ENCODE measurements around the gene KHDC1.
A peak's percentile ranks its signal among the peaks of the same experiment; 100 is the strongest.

KHDC1 gene

GRCh38 chr6:73262671-73263569 lies at the start of gene KHDC1 (continued):
- TF ChIP-seq ZNF274 (IDR thresholded peaks at IDR 0.05; ENCODE audit: low read length) = no peak
- no peak for TF ChIP-seq ZNF274 (tag by site-specific recombination; IDR thresholded peaks at IDR 0.05; ENCODE audit: borderline replicate concordance)
- 0 out of 2 replicates have a peak, but pooled peaks have one; percentile 43 for TF ChIP-seq ZSCAN5A (tag by site-specific recombination; IDR thresholded peaks at IDR 0.05)
- TF ChIP-seq ZNF701 (tag by site-specific recombination; IDR thresholded peaks at IDR 0.05) = no peak
- no peak for TF ChIP-seq PRDM4 (tag by site-specific recombination; IDR thresholded peaks at IDR 0.05)
- no peak for TF ChIP-seq ZNF747 (tag by site-specific recombination; IDR thresholded peaks at IDR 0.05)
- no peak for TF ChIP-seq BCL6B (tag by site-specific recombination; IDR thresholded peaks at IDR 0.05)
- TF ChIP-seq ZNF18 (tag by site-specific recombination; IDR thresholded peaks at IDR 0.05) = no peak
- no peak for TF ChIP-seq ZEB2 (tag by site-specific recombination; IDR thresholded peaks at IDR 0.05)
- no peak for TF ChIP-seq PRDM1 (tag by site-specific recombination; IDR thresholded peaks at IDR 0.05)
- TF ChIP-seq ZNF660 (tag by site-specific recombination; IDR thresholded peaks at IDR 0.05) = peak; percentile 51
- no peak for TF ChIP-seq GLI2 (tag by site-specific recombination; IDR thresholded peaks at IDR 0.05; ENCODE audit: borderline replicate concordance, low read depth)
- TF ChIP-seq REST (tag by site-specific recombination; IDR thresholded peaks at IDR 0.05) = no peak
- no peak for TF ChIP-seq ZNF148 (tag by site-specific recombination; IDR thresholded peaks at IDR 0.05; ENCODE audit: borderline replicate concordance)
- TF ChIP-seq SETDB1 (IDR thresholded peaks at IDR 0.05; ENCODE audit: insufficient read length, low read length) = no peak
- peak; percentile 76 for TF ChIP-seq ZSCAN30 (tag by site-specific recombination; IDR thresholded peaks at IDR 0.05)
- no peak for TF ChIP-seq ZNF596 (tag by site-specific recombination; IDR thresholded peaks at IDR 0.05)
- no peak for TF ChIP-seq ZNF549 (tag by site-specific recombination; IDR thresholded peaks at IDR 0.05)
- no peak for TF ChIP-seq ZNF214 (tag by site-specific recombination; IDR thresholded peaks at IDR 0.05; ENCODE audit: borderline replicate concordance)
- TF ChIP-seq GLIS1 (tag by site-specific recombination; IDR thresholded peaks at IDR 0.05) = peak; percentile 13; the same call in 1 of the 2 replicates
- TF ChIP-seq SALL2 (tag by site-specific recombination; IDR thresholded peaks at IDR 0.05; ENCODE audit: borderline replicate concordance) = no peak
- no peak for TF ChIP-seq ZNF26 (tag by site-specific recombination; IDR thresholded peaks at IDR 0.05)
- no peak for TF ChIP-seq ZNF600 (tag by site-specific recombination; IDR thresholded peaks at IDR 0.05)
- 0 out of 2 replicates have a peak, but pooled peaks have one; percentile 48 for TF ChIP-seq ZBTB7A (tag by site-specific recombination; IDR thresholded peaks at IDR 0.05; ENCODE audit: low read depth)

Measured in HEK293 (cell line).